Measurements from ENCODE around the gene PDK2. TPM values are rescaled to one million over a fixed set of nuclear protein-coding genes. Genes with fewer than 3 reads are reported as not detected.

The PDK2 gene
- total and polyA plus RNA-seq, 3 experiments from 2014 or later: 19.5 to 41.2 (median 22.4) TPM

- no peaks in the 10 kb centered on the region for H3K27me3 ChIP-seq (ENCODE audit: insufficient read depth, low read length, poor library complexity, severe bottlenecking)
- H3K4me1 ChIP-seq (ENCODE audit: insufficient read depth, low read length): no peaks in the 10 kb centered on the region
- no peaks in the 10 kb centered on the region for H3K36me3 ChIP-seq (ENCODE audit: insufficient read depth, low read length)
- no peak overlapping the region for H3K4me3 ChIP-seq (ENCODE audit: low read length)
- POLR2A ChIA-PET: no interaction called here
- no peak overlapping the region for H3K4me3 Mint-ChIP-seq
- CTCF ChIA-PET: interaction anchor here (1.6 kb wide), 1 partner anchor 17 kb away, joined by 6 read pairs; no protein-coding TSS in a partner anchor
- no peaks in the 10 kb centered on the region for H3K9me3 ChIP-seq (ENCODE audit: low read length)
- peaks cover 0 to 43% (median 3%) of the 10 kb centered on the region in 3 donors for H3K36me3 Mint-ChIP-seq
- peaks cover 0 to 4% (median 3%) of the 10 kb centered on the region in 3 donors for H3K4me1 Mint-ChIP-seq
- no peaks in the 10 kb centered on the region for H3K9me3 Mint-ChIP-seq
- no peak for DNase-seq
- H3K27ac Mint-ChIP-seq: no peak overlapping the region
- no peak overlapping the region for H3K27ac ChIP-seq (ENCODE audit: low read depth, low read length)
- H3K27me3 Mint-ChIP-seq: peaks cover 0 to 9% of the 10 kb centered on the region in 2 donors
Measured at GRCh38 chr17:50110591-50111349, 15.6 kb downstream of the PDK2 start.

DNA sequence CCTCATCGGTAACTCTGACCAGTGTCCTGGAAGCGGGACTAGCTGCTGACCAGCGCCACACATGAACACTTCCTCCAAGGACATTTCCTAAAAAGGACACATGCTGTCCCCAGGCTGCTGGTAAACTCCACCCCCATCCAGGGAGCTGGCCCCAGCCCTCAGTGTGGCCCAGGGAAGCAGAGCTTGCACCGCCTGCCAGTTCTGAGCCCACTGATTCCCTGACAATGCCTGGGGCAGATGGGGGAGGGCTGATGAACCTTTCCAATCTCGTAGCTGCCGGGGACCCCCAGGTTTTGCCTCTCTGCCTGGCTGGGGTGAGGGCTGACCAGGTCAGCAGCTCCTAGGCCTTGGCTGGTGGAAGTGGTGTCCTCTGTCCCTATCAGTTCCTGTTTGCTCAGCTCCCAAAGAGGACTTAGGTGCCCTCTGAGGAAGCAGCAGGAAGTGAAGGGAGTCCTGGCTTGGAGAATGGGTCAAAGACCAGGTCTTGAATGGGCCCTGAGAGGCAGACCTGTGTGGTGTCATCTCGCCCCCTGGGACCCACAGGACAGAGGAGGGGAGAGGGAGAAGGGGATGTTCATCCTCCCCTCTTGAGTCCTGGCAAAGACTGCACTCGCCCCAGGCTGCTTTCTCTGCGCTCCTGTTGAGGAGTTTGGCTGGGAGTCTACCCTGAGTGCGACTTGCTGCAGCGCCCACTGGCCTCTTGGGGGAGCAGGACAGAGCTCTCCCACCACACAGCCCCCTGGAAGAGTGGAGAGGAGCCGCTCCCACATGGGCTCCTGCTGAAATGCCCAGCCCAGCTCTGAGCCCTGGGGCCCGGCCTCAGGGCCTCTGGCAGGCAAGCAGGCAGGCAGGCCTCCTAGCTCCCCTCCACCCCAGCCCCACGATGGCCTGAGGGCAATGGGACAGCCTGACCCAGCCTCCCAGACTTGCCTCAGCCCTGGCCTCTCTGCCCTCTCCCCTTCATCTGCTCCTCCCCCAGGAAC is 16.8 kb downstream of the PDK2 start:
- Mint-ChIP-seq H3K27me3 (peaks cover 5 to 21% of the 10 kb centered on the region in 2 donors), H3K27ac (peak overlapping the region in 1 of 8 donors; percentile 93), H3K9me3 (no peaks in the 10 kb centered on the region), H3K4me3 (no peak overlapping the region), H3K4me1 (peaks cover 4 to 8% (median 5%) of the 10 kb centered on the region in 3 donors), H3K36me3 (peaks cover 0 to 34% (median 3%) of the 10 kb centered on the region in 3 donors)
- ChIA-PET CTCF (interaction anchor here (1.6 kb wide), 1 partner anchor 18 kb away, joined by 6 read pairs; no protein-coding TSS in a partner anchor), POLR2A (interaction anchor here (0.7 kb wide), 1 partner anchor 395 kb away, joined by 3 read pairs; no protein-coding TSS in a partner anchor)
- H3K4me3 ChIP-seq (ENCODE audit: low read length): no peak overlapping the region
- peaks cover 5% of the 10 kb centered on the region for H3K27me3 ChIP-seq (ENCODE audit: insufficient read depth, low read length, poor library complexity, severe bottlenecking)
- H3K27ac ChIP-seq (ENCODE audit: low read depth, low read length): peak overlapping the region; percentile 31
- no peaks in the 10 kb centered on the region for H3K36me3 ChIP-seq (ENCODE audit: insufficient read depth, low read length)
- no peaks in the 10 kb centered on the region for H3K4me1 ChIP-seq (ENCODE audit: insufficient read depth, low read length)
- DNase-seq: no peak
- H3K9me3 ChIP-seq (ENCODE audit: low read length): no peaks in the 10 kb centered on the region

DNA sequence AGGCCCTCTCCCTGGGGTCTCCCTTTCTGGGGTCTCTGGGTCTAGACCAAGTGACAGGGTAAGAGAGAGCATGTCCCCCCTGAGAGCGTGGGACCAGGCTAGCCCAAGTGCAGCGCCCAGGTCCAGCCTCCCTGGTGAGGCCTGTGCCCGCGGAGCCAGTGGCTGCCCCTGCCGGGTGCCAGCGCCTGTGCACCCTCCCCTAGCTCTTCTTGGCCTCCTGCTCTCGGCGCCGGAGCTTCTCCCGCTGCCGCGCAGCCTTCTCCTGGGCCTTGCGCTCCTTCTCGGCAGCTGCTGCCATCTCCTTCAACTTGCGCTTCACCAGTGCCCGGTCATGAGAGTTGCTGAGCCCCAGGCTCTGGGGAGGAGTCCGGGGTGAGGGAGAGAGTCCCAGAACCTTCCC is 17.5 kb downstream of the PDK2 start:
- Histone ChIP-seq H3K36me3 (ENCODE audit: insufficient read depth, low read length) (no peaks in the 10 kb centered on the region), H3K27me3 (ENCODE audit: insufficient read depth, low read length, poor library complexity, severe bottlenecking) (peaks cover 5% of the 10 kb centered on the region), H3K27ac (ENCODE audit: low read depth, low read length) (no peak overlapping the region), H3K4me1 (ENCODE audit: insufficient read depth, low read length) (no peaks in the 10 kb centered on the region), H3K4me3 (ENCODE audit: low read length) (no peak overlapping the region), H3K9me3 (ENCODE audit: low read length) (no peaks in the 10 kb centered on the region)
- POLR2A ChIA-PET: interaction anchor here (0.7 to 0.9 kb wide), 2 partner anchors 21 to 396 kb away, joined by 3 read pairs; no protein-coding TSS in a partner anchor
- no peak for DNase-seq
- Mint-ChIP-seq H3K27me3 (peaks cover 6 to 25% of the 10 kb centered on the region in 2 donors), H3K4me1 (peaks cover 5 to 11% (median 5%) of the 10 kb centered on the region in 3 donors), H3K27ac (peak overlapping the region in 1 of 8 donors; percentile 91), H3K9me3 (no peaks in the 10 kb centered on the region), H3K4me3 (no peak overlapping the region), H3K36me3 (peaks cover 0 to 29% (median 0%) of the 10 kb centered on the region in 3 donors)
- CTCF ChIA-PET: interaction anchor here (1.2 kb wide), 1 partner anchor 13 kb away, joined by 3 read pairs; no protein-coding TSS in a partner anchor

GRCh38 chr17:50113624-50114320 is 18.6 kb downstream of the PDK2 start:
- Histone ChIP-seq H3K27ac (ENCODE audit: low read depth, low read length) (no peak overlapping the region), H3K4me1 (ENCODE audit: insufficient read depth, low read length) (no peaks in the 10 kb centered on the region), H3K4me3 (ENCODE audit: low read length) (no peak overlapping the region), H3K27me3 (ENCODE audit: insufficient read depth, low read length, poor library complexity, severe bottlenecking) (peaks cover 5% of the 10 kb centered on the region), H3K9me3 (ENCODE audit: low read length) (no peaks in the 10 kb centered on the region), H3K36me3 (ENCODE audit: insufficient read depth, low read length) (no peaks in the 10 kb centered on the region)
- POLR2A ChIA-PET: no interaction called here
- Mint-ChIP-seq H3K27ac (no peak overlapping the region), H3K4me3 (no peak overlapping the region), H3K4me1 (peaks cover 5 to 11% (median 5%) of the 10 kb centered on the region in 3 donors), H3K27me3 (peaks cover 10 to 36% of the 10 kb centered on the region in 2 donors), H3K36me3 (peaks cover 0 to 19% (median 0%) of the 10 kb centered on the region in 3 donors), H3K9me3 (no peaks in the 10 kb centered on the region)
- CTCF ChIA-PET: interaction anchor here (0.8 to 4.5 kb wide), 7 partner anchors 10 to 56 kb away, joined by 3 to 20 read pairs (median 5); partner anchors contain the start of genes PDK2 and SAMD14
- no peak for DNase-seq

DNA sequence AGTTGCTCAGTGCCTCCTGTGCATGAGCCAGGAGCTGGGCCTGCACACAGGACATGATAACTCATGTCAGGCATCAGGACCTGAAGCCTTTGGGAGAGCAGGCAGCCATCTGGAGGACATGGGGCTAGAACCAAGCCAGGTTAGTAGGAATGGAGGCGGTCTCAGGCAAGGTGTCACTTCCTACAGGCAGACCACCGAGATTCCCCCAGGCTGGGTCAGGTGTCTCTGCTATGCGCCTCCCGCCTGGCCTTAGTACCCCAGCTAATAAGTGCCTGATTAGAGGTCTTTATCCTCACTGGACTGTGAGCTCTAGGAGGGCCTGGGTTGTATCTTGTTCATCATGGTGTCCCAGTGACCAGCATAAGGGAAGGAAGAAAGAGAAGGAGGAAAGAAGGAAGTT is 19.2 kb downstream of the PDK2 start:
- H3K4me1 ChIP-seq (ENCODE audit: insufficient read depth, low read length): no peaks in the 10 kb centered on the region
- H3K27ac Mint-ChIP-seq: no peak overlapping the region
- peaks cover 12 to 39% of the 10 kb centered on the region in 2 donors for H3K27me3 Mint-ChIP-seq
- no peaks in the 10 kb centered on the region for H3K36me3 ChIP-seq (ENCODE audit: insufficient read depth, low read length)
- peaks cover 0 to 12% (median 0%) of the 10 kb centered on the region in 3 donors for H3K36me3 Mint-ChIP-seq
- CTCF ChIA-PET: interaction anchor here (0.8 to 4.5 kb wide), 11 partner anchors 11 to 159 kb away, joined by 3 to 20 read pairs (median 4); partner anchors contain the start of genes PDK2 and SAMD14
- H3K9me3 Mint-ChIP-seq: no peaks in the 10 kb centered on the region
- no peaks in the 10 kb centered on the region for H3K9me3 ChIP-seq (ENCODE audit: low read length)
- peaks cover 5 to 11% (median 5%) of the 10 kb centered on the region in 3 donors for H3K4me1 Mint-ChIP-seq
- H3K27me3 ChIP-seq (ENCODE audit: insufficient read depth, low read length, poor library complexity, severe bottlenecking): peaks cover 5% of the 10 kb centered on the region
- no peak overlapping the region for H3K27ac ChIP-seq (ENCODE audit: low read depth, low read length)
- no peak for DNase-seq
- H3K4me3 ChIP-seq (ENCODE audit: low read length): no peak overlapping the region
- POLR2A ChIA-PET: no interaction called here
- H3K4me3 Mint-ChIP-seq: no peak overlapping the region

- no peaks in the 10 kb centered on the region for H3K36me3 ChIP-seq (ENCODE audit: insufficient read depth, low read length)
- H3K9me3 ChIP-seq (ENCODE audit: low read length): no peaks in the 10 kb centered on the region
- no peak overlapping the region for H3K27ac ChIP-seq (ENCODE audit: low read depth, low read length)
- H3K27me3 ChIP-seq (ENCODE audit: insufficient read depth, low read length, poor library complexity, severe bottlenecking): peaks cover 5% of the 10 kb centered on the region
- Mint-ChIP-seq H3K4me1 (peaks cover 5 to 11% (median 5%) of the 10 kb centered on the region in 3 donors), H3K27me3 (peaks cover 13 to 44% of the 10 kb centered on the region in 2 donors), H3K4me3 (peak overlapping the region in 1 of 7 donors; percentile 4), H3K36me3 (peaks cover 0 to 10% (median 0%) of the 10 kb centered on the region in 3 donors), H3K27ac (peak overlapping the region in 3 of 8 donors; percentile 10 to 69 (median 49)), H3K9me3 (no peaks in the 10 kb centered on the region)
- no peaks in the 10 kb centered on the region for H3K4me1 ChIP-seq (ENCODE audit: insufficient read depth, low read length)
- no peak overlapping the region for H3K4me3 ChIP-seq (ENCODE audit: low read length)
- DNase-seq: no peak
- ChIA-PET CTCF (interaction anchor here (0.8 to 4.5 kb wide), 12 partner anchors 11 to 159 kb away, joined by 3 to 20 read pairs (median 4); partner anchors contain the start of genes PDK2 and SAMD14), POLR2A (no interaction called here)
Measured at GRCh38 chr17:50114849-50115357, 19.8 kb downstream of the PDK2 start.

DNA sequence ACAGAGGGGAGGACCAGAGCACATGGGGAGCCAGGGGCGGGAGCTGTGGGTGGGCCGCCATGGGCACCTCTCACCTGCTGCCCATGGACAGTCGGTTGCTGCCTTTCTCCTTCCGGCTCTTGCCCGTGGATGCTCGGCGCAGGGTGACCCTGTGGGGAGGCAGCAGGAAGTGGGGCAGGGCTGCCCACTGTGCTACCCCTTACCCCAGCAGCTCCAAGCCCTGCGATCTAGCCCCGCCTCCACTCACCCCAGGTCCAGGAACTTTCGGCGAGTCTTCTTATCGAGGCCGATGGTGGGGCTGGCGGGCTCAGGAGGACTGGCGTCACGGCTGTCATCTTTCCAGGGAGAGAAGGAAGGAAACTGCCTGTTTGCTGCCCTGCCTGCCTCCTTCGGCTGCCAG is 20.6 kb downstream of the PDK2 start:
- ChIA-PET CTCF (interaction anchor here (1.0 to 4.5 kb wide), 4 partner anchors 9 to 54 kb away, joined by 3 to 20 read pairs (median 4); no protein-coding TSS in a partner anchor), POLR2A (no interaction called here)
- H3K4me1 Mint-ChIP-seq: peaks cover 5 to 11% (median 5%) of the 10 kb centered on the region in 3 donors

More for the DNA sequence above, 20.6 kb downstream of the PDK2 start:
- no peaks in the 10 kb centered on the region for H3K4me1 ChIP-seq (ENCODE audit: insufficient read depth, low read length)
- peaks cover 5% of the 10 kb centered on the region for H3K27me3 ChIP-seq (ENCODE audit: insufficient read depth, low read length, poor library complexity, severe bottlenecking)
- no peak overlapping the region for H3K4me3 Mint-ChIP-seq
- peaks cover 13 to 44% of the 10 kb centered on the region in 2 donors for H3K27me3 Mint-ChIP-seq
- no peaks in the 10 kb centered on the region for H3K36me3 ChIP-seq (ENCODE audit: insufficient read depth, low read length)
- no peak overlapping the region for H3K27ac ChIP-seq (ENCODE audit: low read depth, low read length)
- H3K27ac Mint-ChIP-seq: no peak overlapping the region
- H3K9me3 ChIP-seq (ENCODE audit: low read length): no peaks in the 10 kb centered on the region
- peaks cover 0 to 5% (median 0%) of the 10 kb centered on the region in 3 donors for H3K36me3 Mint-ChIP-seq
- no peak overlapping the region for H3K4me3 ChIP-seq (ENCODE audit: low read length)
- no peak for DNase-seq
- no peaks in the 10 kb centered on the region for H3K9me3 Mint-ChIP-seq
